GM20431 (cell line): ENCODE measurements around the gene CHD3.

Source experiments
- in situ Hi-C: fragments of 300-500 bp; cut with MseI, MboI; formaldehyde crosslinking; loops from one replicate; pipeline ENCODE4 v1.15.0; 2020; ENCODE audit warnings: low sequenced_read_pairs; ENCODE audit not compliant: unreplicated experiment

Gene CHD3

DNA sequence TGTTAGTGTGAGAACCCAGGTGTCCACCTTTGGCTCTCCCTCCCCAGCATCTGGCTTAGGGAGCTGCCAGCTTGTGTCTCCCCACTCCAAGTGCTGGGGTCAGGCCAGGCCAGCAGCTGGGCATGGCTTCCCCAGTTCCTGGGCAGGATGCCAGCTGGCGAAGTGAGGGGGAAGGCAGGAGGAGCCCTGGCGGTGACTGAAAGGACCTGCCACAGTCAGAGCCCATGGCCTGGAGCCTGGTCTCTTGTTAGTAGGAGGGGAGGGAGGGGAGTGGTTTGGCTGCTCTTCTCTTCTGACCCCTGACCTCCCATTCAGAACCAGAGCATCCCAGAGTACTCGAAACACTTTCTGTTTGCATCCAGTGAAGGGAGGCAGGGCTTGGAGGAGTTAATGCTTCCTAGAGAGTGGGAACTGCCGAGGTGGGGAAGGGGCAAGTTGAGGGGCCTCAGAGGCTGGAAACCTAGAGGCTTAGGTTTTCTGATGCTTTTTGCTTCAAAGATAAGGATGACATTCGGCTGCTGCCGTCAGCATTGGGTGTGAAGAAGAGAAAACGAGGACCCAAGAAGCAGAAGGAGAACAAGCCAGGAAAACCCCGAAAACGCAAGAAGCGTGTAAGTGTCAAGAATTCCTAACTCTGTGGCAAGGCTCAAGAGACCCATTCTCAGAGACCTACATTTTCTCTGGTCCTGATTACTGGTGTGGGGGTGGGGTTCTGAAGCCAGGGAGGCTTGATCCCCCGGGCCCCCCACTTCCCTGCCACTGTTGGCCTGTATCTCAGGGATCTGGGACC is 772 bp downstream of the CHD3 start:
- in situ Hi-C loops: no loop called here

DNA sequence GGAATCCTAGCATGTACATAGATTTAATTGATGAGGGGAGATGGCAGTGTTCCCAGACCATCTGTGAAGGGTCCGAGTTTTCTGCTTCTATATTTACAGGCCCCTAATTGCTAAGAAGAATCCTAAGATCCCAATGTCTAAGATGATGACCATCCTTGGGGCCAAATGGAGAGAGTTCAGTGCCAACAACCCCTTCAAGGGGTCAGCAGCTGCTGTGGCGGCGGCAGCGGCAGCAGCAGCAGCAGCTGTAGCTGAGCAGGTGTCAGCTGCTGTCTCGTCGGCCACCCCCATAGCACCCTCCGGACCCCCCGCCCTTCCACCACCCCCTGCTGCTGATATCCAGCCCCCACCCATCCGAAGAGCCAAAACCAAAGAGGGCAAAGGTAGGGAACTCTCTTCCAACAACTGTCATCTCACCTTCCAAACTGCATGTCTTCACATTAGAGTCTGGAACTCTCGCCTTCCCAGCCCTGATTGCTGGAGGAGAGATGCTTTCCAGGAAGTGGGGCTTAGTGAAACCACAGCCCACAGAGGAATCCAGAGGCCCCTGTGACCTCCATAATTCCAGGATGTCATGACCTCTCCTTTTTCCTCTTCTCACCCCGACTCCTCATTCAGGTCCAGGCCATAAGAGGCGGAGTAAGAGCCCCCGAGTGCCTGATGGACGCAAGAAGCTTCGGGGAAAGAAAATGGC is 4.7 kb downstream of the CHD3 start:
- in situ Hi-C loops: no loop called here

DNA sequence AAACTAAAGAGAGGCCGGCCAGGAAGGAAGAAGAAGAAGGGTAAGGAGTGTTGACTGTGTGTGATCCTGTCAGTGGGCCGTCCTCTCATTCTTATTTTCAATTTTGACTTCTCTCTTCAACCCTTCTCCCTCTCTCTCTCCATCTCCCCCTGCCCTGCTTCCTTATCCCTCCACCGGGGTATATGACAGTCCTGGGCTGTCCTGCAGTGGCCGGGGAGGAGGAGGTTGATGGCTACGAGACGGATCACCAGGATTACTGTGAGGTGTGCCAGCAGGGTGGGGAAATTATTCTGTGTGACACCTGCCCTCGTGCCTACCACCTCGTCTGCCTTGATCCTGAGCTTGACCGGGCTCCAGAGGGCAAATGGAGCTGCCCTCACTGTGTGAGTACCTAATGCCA is 5.6 kb downstream of the CHD3 start:
- in situ Hi-C loops: no loop called here

DNA sequence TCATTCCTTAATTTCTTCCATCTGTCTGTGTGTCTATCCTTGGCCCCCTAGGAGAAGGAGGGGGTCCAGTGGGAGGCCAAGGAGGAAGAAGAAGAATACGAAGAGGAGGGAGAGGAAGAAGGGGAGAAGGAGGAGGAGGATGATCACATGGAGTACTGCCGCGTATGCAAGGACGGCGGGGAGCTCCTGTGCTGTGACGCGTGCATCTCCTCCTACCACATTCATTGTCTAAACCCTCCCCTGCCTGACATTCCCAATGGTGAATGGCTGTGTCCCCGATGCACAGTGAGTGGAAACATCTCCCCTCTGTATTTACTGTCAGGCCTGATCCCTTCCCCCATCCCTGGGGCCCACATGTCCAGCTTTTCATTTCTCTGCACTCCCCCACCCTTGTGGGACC is 6.3 kb downstream of the CHD3 start:
- in situ Hi-C loops: no loop called here

DNA sequence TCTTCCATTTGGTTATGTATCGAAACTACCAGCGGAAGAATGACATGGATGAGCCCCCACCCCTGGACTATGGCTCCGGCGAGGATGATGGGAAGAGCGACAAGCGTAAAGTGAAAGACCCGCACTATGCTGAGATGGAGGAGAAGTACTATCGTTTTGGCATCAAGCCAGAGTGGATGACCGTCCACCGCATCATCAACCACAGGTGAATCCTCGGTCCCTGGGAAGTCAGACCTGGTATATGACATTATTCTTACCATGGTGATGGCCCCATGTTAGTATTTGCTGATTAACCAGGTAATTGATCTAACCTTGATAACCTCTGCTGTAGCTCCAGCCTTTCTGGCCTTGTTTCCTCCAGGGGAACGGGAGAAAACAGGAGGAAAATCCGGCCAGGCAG is 8.5 kb downstream of the CHD3 start:
- in situ Hi-C loops: no loop called here

DNA sequence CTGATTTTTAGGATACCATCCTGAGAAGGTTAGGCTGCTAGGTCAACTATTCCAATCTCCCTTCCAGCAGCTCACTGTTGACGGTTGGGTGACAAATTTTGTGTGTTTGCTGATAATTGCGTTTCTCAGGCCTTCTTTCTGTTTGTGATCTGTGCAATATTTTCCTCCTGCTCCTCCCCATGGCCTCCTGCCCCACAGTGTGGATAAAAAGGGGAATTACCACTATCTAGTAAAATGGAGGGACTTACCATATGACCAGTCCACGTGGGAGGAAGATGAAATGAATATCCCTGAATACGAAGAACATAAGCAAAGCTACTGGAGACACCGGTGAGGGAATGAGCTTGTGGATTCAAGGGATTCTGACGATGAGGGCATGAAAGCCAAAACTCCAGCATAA is 9.2 kb downstream of the CHD3 start:
- in situ Hi-C loops: no loop called here

DNA sequence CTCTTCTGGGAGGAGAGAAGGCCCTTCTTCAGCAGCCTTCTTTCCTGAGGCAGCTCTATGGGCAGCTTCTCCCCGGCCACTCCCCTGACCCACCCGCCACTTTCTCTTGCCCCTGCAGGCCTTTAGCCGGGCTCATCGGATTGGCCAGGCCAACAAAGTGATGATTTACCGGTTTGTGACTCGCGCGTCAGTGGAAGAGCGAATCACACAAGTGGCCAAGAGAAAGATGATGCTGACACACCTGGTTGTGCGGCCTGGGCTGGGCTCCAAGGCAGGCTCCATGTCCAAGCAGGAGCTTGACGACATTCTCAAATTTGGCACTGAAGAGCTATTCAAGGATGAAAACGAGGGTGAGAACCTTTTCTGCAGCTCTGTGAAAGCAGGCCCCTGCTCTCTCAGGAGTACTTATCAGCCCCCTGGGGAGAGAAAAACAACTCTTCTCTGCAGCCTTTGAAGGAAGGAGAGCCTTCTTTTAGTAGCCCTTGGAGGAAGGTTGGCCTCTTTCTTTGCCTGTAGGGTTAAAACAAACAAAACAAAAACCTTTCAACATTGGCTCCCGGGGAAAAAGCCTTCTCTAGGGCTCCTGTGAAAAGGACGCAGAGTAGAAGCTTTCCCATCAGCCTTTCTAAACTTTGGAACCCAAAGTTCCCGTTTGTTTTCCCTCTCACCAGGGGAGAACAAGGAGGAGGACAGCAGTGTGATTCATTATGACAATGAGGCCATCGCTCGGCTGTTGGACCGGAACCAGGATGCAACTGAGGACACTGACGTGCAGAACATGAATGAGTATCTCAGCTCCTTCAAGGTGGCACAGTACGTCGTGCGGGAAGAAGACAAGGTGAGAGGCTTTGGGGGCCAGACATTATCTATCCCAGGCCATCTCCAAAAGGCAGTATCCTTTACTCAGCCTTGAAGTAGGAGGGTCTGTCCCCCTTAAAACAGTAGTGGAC is 14.8 kb downstream of the CHD3 start:
- in situ Hi-C loops: no loop called here

DNA sequence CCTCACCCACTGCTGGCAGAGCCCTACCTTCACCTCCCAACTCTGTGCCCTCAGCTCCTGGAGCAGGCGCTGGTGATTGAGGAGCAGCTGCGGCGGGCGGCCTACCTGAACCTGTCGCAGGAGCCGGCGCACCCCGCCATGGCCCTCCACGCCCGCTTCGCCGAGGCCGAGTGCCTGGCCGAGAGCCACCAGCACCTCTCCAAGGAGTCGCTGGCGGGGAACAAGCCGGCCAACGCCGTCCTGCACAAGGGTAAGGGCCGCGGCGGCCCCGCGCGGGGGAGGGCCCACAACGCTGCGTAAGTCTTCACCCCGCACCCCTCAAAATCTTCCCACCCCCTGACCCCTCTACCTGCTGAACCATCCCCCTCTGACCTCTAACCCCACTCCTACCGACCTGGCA is 20.5 kb downstream of the CHD3 start:
- in situ Hi-C loops: no loop called here

DNA sequence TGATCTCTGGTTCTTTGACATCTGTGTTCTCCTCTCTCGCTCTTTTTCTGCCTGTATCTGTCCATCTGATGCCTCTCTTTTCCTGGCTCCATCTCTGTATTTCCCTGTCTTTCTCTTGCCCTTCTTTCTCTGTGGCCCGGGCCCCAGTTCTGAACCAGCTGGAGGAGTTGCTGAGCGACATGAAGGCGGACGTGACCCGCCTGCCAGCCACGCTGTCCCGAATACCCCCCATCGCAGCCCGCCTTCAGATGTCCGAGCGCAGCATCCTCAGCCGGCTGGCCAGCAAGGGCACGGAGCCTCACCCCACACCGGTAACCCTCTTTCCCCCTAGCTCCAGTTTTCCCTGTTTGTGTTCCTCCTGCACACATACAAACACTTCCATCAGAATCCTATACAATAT is 21.7 kb downstream of the CHD3 start:
- in situ Hi-C loops: loop anchor here (10.0 kb wide), 1 partner anchor 75 kb away; no protein-coding TSS in a partner anchor

DNA sequence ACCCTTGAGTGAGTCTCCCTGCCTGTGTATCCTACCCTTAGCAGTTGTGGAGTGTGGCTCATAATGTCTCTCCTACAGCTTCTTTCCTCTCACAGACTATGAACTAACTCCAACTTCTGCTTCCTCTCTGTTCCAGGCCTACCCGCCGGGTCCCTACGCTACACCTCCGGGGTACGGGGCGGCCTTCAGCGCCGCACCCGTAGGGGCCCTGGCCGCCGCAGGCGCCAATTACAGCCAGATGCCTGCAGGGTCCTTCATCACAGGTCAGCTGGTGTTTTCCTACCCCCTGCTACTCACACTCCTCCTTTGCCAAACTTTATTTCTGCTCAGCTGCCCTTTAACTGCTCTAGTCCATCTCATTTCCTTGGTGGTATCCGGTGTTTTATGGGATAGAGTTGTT is 22.1 kb downstream of the CHD3 start:
- in situ Hi-C loops: loop anchor here (10.0 kb wide), 1 partner anchor 74 kb away; no protein-coding TSS in a partner anchor

DNA sequence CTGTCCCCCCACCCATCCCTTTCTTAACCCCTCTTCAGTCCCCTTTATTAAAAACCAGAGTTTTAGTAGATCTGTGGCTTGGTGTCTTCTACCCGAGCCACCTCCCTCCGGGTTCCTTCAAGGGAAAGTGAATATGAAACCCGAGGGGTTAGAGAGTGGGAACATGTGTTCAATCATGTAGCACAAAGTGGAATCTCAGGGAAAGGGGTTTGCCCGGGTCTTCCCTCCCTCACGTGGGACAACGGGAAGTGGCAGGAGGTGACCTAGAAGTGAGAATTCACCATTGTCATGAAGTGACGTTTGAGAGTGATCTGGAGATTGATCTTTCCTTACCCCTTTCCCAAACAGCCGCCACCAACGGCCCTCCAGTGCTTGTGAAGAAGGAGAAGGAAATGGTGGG is 22.5 kb downstream of the CHD3 start:
- in situ Hi-C loops: loop anchor here (10.0 kb wide), 1 partner anchor 74 kb away; no protein-coding TSS in a partner anchor

DNA sequence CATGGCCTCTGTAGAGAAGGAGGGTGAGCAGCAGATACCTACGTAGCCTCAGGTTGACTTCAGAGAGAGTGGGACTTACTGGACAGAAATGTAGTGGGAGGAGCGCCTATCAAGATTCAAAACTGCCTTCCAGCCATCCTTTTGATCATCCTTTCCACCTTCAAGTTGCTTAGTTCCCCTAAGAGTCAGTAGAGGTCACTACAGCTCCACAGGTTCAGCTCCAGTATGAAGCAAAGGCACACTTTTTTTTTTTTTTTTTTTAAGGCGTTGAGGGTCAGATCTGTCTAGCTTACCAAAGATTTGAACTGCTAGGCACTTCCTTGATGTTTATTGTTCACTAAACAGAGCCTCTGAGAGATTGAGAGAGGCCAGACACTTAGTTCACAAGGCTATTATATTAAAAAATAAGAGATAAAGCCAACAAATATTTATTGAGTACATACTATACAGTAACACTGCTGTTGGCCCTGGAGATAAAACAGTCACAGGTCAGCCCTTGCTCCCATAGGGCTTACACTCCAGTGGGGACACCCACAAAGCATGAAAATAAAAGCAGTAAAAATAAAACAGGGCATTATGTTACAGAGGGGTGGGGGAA is 24.4 kb downstream of the CHD3 start:
- in situ Hi-C loops: loop anchor here (10.0 kb wide), 1 partner anchor 72 kb away; no protein-coding TSS in a partner anchor

DNA sequence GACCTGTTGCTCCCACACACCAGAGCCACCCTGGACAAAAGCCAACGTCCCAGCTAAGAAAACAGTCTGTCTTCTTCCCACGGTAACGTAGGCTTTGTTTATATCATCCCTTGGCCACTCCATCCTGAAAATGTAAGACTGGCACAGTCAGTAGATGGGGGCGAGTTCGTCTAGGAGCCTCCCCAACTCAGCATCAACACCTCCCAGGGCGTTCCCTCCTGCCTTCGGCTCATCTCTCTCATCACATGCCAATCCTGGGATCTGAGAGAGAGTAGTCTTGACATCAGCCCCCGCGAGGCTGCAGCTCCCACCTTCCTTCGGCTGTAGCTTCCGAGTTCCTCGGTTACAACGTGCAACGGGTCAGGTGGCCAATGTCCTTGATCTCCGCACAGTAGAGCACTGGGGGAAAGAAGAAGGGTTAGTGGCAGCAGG is 26.6 kb downstream of the CHD3 start:
- in situ Hi-C loops: loop anchor here (10.0 kb wide), 1 partner anchor 70 kb away; no protein-coding TSS in a partner anchor

DNA sequence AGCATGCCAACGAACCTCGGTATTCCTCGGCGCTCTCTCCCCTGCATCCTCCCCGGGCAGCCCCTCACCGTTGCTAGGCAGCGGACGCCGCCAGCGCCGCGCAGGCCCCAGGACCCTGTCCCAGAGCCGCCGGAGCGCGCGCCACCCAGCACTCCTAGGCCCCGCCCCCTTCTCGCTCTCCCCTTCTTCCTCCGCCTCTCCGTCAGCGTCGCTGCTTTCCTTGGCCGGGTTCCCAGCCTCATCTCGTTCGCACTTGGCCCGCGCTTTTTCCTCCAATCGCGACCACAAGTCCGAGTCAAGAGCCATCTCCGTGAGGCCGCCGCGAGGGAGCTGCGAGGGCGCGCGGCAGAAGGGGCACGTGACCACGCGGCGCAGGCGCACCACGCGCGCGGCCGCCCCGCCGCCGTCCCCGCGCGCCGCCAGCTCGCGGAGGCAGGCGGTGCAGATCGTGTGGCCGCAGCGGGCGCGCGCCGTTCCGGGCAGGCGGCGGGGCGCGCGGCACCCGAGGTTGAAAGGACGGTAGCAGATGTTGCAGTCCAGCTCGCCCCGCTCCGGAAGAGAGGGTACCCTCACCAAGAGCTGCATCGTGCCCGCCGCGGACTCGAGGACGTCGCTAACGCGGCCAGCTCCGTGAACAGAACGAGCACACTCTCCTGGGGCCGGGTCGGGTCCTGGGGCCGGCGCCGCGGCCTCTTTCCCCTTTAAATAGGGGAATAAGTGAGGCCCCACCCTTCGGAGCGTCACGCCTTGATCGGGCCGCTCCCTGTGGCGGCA is 27.2 kb downstream of the CHD3 start, which contains the start of gene RNF227:
TSS of gene RNF227 (minus strand) at position 679 of the 774 bp plus-strand sequence. CDS start at position 585, 94 bp downstream.
- in situ Hi-C loops: loop anchor here (10.0 kb wide), 1 partner anchor 69 kb away; no protein-coding TSS in a partner anchor

DNA sequence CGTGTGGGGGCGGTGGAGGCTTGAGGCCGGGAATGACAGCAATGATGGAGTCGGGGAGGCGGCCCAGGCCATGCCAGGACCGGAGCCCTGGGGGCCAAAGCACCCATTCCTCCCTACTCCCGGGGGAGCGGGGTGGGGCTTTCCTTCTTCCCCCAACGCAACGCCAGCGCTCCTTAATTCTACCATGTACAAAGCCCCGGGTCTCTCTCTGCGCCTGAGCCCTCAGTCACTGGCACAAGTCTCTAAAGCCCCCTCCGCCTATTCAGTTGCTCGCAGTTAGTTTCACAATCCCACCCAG is 27.7 kb downstream of the CHD3 start:
- in situ Hi-C loops: loop anchor here (10.0 kb wide), 1 partner anchor 68 kb away; no protein-coding TSS in a partner anchor

DNA sequence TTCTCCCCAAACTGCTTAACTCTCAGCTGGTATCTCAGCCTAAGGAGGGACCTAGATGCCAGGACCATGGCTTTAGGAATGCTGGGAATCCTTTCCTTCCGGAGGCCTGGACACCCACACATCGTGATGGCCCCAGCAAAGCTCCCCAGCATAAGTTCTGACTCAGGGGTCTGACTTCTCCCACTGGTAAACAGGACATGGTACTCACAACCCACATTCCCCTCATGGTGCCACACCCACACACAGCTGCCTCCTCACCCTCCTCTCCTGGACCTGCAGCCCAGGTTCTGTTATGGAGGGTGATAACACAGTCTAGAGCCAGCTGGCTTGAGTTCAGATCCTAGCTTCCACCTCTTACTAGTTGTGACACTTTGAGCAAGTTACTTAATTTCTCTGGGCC is 28.2 kb downstream of the CHD3 start:
- in situ Hi-C loops: loop anchor here (10.0 kb wide), 1 partner anchor 68 kb away; no protein-coding TSS in a partner anchor

DNA sequence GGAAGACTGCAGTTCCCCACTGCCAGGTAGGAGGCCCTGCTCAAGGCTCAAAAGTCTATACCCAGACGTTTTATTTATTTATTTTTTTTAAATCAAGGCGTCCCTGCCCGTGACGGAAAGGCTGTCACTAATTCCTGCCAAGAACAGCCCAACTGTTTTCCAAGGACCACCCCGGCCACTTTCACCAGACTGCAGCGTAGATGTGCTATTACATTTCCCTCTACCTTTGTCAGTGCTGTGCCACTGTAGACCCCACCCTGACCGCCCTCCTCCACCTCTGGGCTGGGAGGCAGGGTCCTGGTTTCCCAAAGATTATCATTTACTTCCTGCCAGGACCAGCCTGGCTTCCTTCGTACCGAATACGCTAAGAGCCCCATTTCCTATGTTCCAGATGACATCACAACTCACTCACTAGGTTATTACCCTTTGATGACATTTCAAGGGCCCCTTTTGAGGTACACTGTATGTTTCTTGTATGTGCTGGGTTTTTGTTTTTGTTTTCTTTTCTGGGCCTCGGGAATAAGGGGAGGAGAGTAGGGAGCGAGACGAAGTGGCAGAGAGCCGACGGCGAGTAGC is 33.8 kb downstream of the CHD3 start:
- in situ Hi-C loops: no loop called here

DNA sequence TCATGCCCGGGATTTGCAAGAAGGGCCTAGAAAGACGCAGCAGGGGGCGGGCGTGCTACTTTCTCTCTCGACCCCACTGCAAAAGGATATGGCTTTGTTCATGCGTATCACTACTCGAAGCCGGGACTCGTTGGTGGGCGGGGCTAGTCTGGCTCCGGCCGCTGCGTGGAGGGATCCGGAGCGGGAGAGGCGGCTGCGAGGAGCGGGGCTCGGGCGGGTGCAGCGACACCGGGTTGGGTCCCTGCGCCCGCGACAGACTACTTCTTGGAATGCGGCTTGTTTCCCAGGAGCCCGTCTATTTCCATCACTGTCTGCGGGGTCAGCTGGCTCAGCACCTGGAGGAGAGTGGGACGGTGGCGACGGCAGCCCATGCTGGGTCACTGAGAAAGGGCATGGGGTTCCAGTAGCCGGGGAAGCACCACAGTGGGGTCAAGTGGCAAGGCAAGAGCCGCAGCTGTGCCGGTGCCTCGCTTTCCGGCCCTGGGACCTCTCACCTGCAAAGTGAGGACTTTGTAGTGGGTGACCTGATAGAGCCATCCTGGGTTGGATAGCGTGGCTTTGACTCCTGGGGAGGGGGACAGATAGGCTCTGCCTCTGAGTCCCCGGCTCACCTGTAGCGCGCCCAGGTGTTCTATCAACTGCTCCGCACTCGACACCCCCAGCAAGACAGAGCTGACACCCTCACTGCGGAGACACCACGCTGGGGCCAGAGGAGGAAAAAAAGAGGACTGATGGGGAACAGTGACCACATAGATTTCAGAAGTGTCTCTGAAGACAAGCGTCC is 34.4 kb downstream of the CHD3 start:
- in situ Hi-C loops: no loop called here
